Medulla oblongata (tissue), 1 donor: Measurements from ENCODE around the gene QSOX2.
"Not testable (repeated sequence)": the region's sequence is repeated elsewhere in the genome, so short reads cannot be mapped to it uniquely, and the experiment has no call there.

ENCODE experiments used
- DNase-seq: peaks from one replicate; pipeline ENCODE4 v3.0.0-alpha.2; 2015; ENCODE audit errors: extremely low spot score

QSOX2 gene

GRCh38 chr9:136237486-136238341 lies 7.9 kb downstream of the QSOX2 start:
- DNase-seq, result no peak

- DNase-seq, result not testable (repeated sequence)
Observed at GRCh38 chr9:136236471-136237410, 8.9 kb downstream of the QSOX2 start.

- no peak for DNase-seq
Observed at GRCh38 chr9:136235709-136236455, 9.7 kb downstream of the QSOX2 start.

GRCh38 chr9:136235171-136235570 lies 10.4 kb downstream of the QSOX2 start:
- no peak for DNase-seq

GRCh38 chr9:136234597-136234996 lies 11.0 kb downstream of the QSOX2 start:
- no peak for DNase-seq

- DNase-seq, result no peak
Observed at GRCh38 chr9:136233868-136234267, 11.7 kb downstream of the QSOX2 start.

- no peak for DNase-seq
Observed at GRCh38 chr9:136233411-136233810, 12.2 kb downstream of the QSOX2 start.

GRCh38 chr9:136232969-136233368 lies 12.6 kb downstream of the QSOX2 start:
- no peak for DNase-seq

GRCh38 chr9:136231478-136232297 lies 13.9 kb downstream of the QSOX2 start:
- no peak for DNase-seq

GRCh38 chr9:136230773-136231172 lies 14.8 kb downstream of the QSOX2 start:
- DNase-seq, result no peak

GRCh38 chr9:136230365-136230764 lies 15.2 kb downstream of the QSOX2 start:
- DNase-seq, result no peak

GRCh38 chr9:136229096-136230065 lies 16.2 kb downstream of the QSOX2 start:
- peak; percentile 44 for DNase-seq

GRCh38 chr9:136228107-136228875 lies 17.3 kb downstream of the QSOX2 start:
- no peak for DNase-seq

GRCh38 chr9:136226680-136227407 lies 18.8 kb downstream of the QSOX2 start:
- no peak for DNase-seq

- DNase-seq, result no peak
Observed at GRCh38 chr9:136225748-136226679, 19.6 kb downstream of the QSOX2 start.

GRCh38 chr9:136225366-136225747 lies 20.3 kb downstream of the QSOX2 start:
- DNase-seq, result no peak
